Testis (tissue), 2 donors: Measurements from ENCODE around the gene TMEM52.

Experiments
- CTCF ChIP-seq, 3 experiments: fragments of 450-650 bp in 2 of 3; fragments of 200-600 bp in 1 of 3; sonication (generic) in 1 of 3; IDR thresholded peaks; one replicate each; pipeline ENCODE4 v1.5.1; 2016 to 2019; ENCODE audit warnings: antibody characterized with exemption in 3 of 3, mild to moderate bottlenecking in 2 of 3, moderate library complexity in 1 of 3
- POLR2A ChIP-seq: fragments of 450-650 bp; IDR thresholded peaks from one replicate; pipeline ENCODE4 v1.6.1; 2017; ENCODE audit warnings: antibody characterized with exemption, mild to moderate bottlenecking, moderate library complexity

DNA sequence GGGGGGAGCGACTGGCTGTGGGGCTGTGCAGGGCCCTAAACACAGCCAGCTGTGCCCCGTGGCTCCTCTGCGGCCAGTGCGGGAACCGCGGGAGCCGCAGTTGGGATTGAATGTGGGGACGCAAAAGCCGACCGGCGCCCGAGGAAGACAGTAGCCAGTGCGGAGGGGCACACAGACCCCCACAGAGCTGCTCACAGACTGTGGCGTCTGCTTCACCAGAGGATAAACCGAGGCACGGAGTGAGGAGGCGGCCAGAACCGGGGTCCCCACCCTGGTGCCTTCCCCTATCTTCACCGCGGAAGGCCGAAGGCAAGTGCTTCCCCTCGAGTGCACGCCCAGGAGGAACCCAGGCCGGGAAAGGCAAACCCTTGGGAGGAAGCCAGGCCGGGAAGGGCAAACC is 8.7 kb upstream of the TMEM52 start:
- TF ChIP-seq POLR2A (no peak), CTCF (IDR thresholded peaks at IDR 0.05) (no peak)
